Adrenal gland (tissue), 5 donors: ENCODE measurements around the gene SH2D7.

Experiments
- POLR2A ChIP-seq, 2 donors: fragments of 450-650 bp; IDR thresholded peaks; one replicate each; pipeline ENCODE4 v1.6.1; 2017; ENCODE audit warnings: antibody characterized with exemption in 2 of 2, mild to moderate bottlenecking in 2 of 2, moderate library complexity in 1 of 2
- TF ChIP-seq, protein P1 (sequence below), 6 experiments: fragments of 450-650 bp in 4 of 6; fragments of 200-600 bp in 2 of 6; sonication (generic) in 1 of 6; IDR thresholded peaks; 1 replicate in 5 of 6; 2 replicates in 1 of 6; pipeline versions ENCODE4 v1.5.1 to v1.8.0; 2016 to 2021; ENCODE audit warnings: antibody characterized with exemption in 6 of 6, mild to moderate bottlenecking in 2 of 6, moderate library complexity in 1 of 6
- donor health status: DM: no; HTN: no; CAD: no.

DNA sequence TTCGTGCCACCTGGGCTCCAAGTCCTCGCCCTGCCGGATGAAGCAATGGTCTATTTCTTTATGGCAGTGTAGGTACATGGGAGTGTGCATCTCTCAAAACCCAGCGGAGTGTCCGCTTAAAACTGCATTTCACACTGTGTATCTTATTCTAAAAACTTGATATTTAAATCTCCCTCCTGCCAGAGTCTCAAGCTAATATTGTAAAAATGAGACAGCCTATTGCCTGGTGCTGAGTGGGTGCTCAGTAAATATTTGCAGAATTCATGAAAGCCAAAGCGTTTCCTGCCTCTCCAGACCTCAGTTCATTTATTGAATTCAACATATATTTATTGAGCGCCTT lies 14.5 kb upstream of the SH2D7 start:
- TF ChIP-seq, protein P1, sequence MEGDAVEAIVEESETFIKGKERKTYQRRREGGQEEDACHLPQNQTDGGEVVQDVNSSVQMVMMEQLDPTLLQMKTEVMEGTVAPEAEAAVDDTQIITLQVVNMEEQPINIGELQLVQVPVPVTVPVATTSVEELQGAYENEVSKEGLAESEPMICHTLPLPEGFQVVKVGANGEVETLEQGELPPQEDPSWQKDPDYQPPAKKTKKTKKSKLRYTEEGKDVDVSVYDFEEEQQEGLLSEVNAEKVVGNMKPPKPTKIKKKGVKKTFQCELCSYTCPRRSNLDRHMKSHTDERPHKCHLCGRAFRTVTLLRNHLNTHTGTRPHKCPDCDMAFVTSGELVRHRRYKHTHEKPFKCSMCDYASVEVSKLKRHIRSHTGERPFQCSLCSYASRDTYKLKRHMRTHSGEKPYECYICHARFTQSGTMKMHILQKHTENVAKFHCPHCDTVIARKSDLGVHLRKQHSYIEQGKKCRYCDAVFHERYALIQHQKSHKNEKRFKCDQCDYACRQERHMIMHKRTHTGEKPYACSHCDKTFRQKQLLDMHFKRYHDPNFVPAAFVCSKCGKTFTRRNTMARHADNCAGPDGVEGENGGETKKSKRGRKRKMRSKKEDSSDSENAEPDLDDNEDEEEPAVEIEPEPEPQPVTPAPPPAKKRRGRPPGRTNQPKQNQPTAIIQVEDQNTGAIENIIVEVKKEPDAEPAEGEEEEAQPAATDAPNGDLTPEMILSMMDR (IDR thresholded peaks at IDR 0.05) = no peak
- no peak for TF ChIP-seq POLR2A (IDR thresholded peaks at IDR 0.05)
